SK-N-SH treated with all-trans-retinoic acid at 6 μM for 48 hours (cell line): ENCODE measurements around the gene ARHGEF2.

Source experiments
- ATAC-seq: fragments of 200-7000 bp; cut with Tn5 transposase; 3 replicates; pipeline ENCODE4 v1.9.1; 2020; ENCODE audit warnings: mild to moderate bottlenecking, moderate library complexity
- ARNTL ChIP-seq: fragments of 450-650 bp; formaldehyde crosslinking; IDR thresholded peaks from 2 replicates; pipeline ENCODE4 v1.5.0; 2020; ENCODE audit warnings: low read depth, mild to moderate bottlenecking, moderate library complexity, borderline replicate concordance
- BACH2 ChIP-seq: fragments of 250-450 bp; sonication (Bioruptor Pico); IDR thresholded peaks from 2 replicates; pipeline ENCODE4 v1.9.0; 2021; ENCODE audit warnings: mild to moderate bottlenecking, borderline replicate concordance
- CSDC2 ChIP-seq: fragments of 250-450 bp; sonication (Bioruptor Pico); IDR thresholded peaks from 2 replicates; pipeline ENCODE4 v1.5.0; 2020; ENCODE audit warnings: mild to moderate bottlenecking, moderate library complexity
- ESRRG ChIP-seq: fragments of 250-450 bp; sonication (Bioruptor Pico); IDR thresholded peaks from 2 replicates; pipeline ENCODE4 v1.6.1; 2021; ENCODE audit warnings: mild to moderate bottlenecking
- GLIS3 ChIP-seq: fragments of 250-450 bp; sonication (Bioruptor Pico); IDR thresholded peaks from 2 replicates; pipeline ENCODE4 v1.5.0; 2020; ENCODE audit warnings: mild to moderate bottlenecking, moderate library complexity
- OSR1 ChIP-seq: fragments of 250-450 bp; sonication (Bioruptor Pico); IDR thresholded peaks from 2 replicates; pipeline ENCODE4 v1.8.0; 2022; ENCODE audit warnings: moderate library complexity, mild to moderate bottlenecking, inconsistent platforms
- PPARA ChIP-seq: fragments of 250-450 bp; sonication (Bioruptor Pico); IDR thresholded peaks from 2 replicates; pipeline ENCODE4 v1.5.0; 2020; ENCODE audit warnings: mild to moderate bottlenecking, borderline replicate concordance
- SNAI2 ChIP-seq: fragments of 250-450 bp; sonication (Bioruptor Pico); IDR thresholded peaks from 2 replicates; pipeline ENCODE4 v1.5.0; 2020; ENCODE audit warnings: mild to moderate bottlenecking, moderate library complexity
- TCF4 ChIP-seq: fragments of 250-450 bp; sonication (Bioruptor Pico); IDR thresholded peaks from 2 replicates; pipeline ENCODE4 v1.8.0; 2021; ENCODE audit warnings: mild to moderate bottlenecking, moderate library complexity, borderline replicate concordance
- TOX ChIP-seq: fragments of 250-450 bp; sonication (Bioruptor Pico); IDR thresholded peaks from 2 replicates; pipeline ENCODE4 v1.8.0; 2021; ENCODE audit warnings: mild to moderate bottlenecking, moderate library complexity, borderline replicate concordance
- ZC3H10 ChIP-seq: fragments of 250-450 bp; sonication (Bioruptor Pico); IDR thresholded peaks from 2 replicates; pipeline ENCODE4 v1.5.1; 2021; ENCODE audit warnings: mild to moderate bottlenecking, moderate library complexity
- ZFP30 ChIP-seq: fragments of 450-650 bp; formaldehyde crosslinking; IDR thresholded peaks from 2 replicates; pipeline ENCODE4 v1.5.0; 2022; ENCODE audit warnings: mild to moderate bottlenecking, moderate library complexity
- ZNF565 ChIP-seq: fragments of 450-650 bp; formaldehyde crosslinking; conservative IDR thresholded peaks from 2 replicates; pipeline ENCODE4 v1.5.0; 2020; ENCODE audit warnings: low read depth, mild to moderate bottlenecking, moderate library complexity
- ZNF70 ChIP-seq: fragments of 450-650 bp; formaldehyde crosslinking; IDR thresholded peaks from 2 replicates; pipeline ENCODE4 v1.5.0; 2020; ENCODE audit warnings: mild to moderate bottlenecking, moderate library complexity
- ZNF8 ChIP-seq: fragments of 450-650 bp; formaldehyde crosslinking; IDR thresholded peaks from 2 replicates; pipeline ENCODE4 v1.5.0; 2020; ENCODE audit warnings: mild to moderate bottlenecking, moderate library complexity
- TF ChIP-seq, protein P1 (sequence below): fragments of 250-450 bp; sonication (Bioruptor Pico); IDR thresholded peaks from 2 replicates; pipeline ENCODE4 v1.8.0; 2020; ENCODE audit warnings: mild to moderate bottlenecking, moderate library complexity, borderline replicate concordance
- TF ChIP-seq, protein P2 (sequence below): fragments of 250-450 bp; sonication (Bioruptor Pico); IDR thresholded peaks from 2 replicates; pipeline ENCODE4 v1.8.0; 2021; ENCODE audit warnings: low read depth, mild to moderate bottlenecking, moderate library complexity, borderline replicate concordance
- TF ChIP-seq, protein P3 (sequence below): fragments of 250-450 bp; sonication (Bioruptor Pico); IDR thresholded peaks from 2 replicates; pipeline ENCODE4 v1.5.0; 2020; ENCODE audit warnings: mild to moderate bottlenecking, moderate library complexity
- TF ChIP-seq, protein P4 (sequence below): fragments of 250-450 bp; sonication (Bioruptor Pico); IDR thresholded peaks from 2 replicates; pipeline ENCODE4 v1.5.1; 2021; ENCODE audit warnings: mild to moderate bottlenecking, moderate library complexity
- TF ChIP-seq, protein P5 (sequence below): fragments of 250-450 bp; sonication (Bioruptor Pico); IDR thresholded peaks from 2 replicates; pipeline ENCODE4 v1.5.1; 2020; ENCODE audit warnings: low read depth, mild to moderate bottlenecking, moderate library complexity

Gene ARHGEF2

DNA sequence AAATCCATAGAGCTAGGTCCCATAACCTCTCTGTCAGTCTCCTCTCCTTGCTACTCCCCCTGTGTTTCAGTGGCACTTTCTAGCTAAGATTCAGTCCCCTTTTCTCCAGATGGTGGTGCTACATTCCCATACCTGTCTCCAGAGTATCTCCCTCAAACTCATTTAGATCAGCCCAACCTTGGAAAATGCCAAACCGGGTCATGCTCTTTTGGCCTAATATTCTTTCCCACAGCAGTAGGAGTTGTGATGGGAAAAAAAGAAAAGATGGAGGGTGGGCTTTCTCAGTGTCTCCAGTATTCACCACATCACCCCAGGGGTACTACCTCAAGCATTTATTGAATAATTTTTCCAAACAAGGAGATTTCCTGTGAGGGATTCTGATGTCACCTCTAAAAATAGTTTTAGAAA, 40.1 kb downstream of the ARHGEF2 start:
- peak; percentile 55 for ATAC-seq
- TF ChIP-seq TOX (CRISPR knock-in tag): no peak
- TF ChIP-seq, protein P1, sequence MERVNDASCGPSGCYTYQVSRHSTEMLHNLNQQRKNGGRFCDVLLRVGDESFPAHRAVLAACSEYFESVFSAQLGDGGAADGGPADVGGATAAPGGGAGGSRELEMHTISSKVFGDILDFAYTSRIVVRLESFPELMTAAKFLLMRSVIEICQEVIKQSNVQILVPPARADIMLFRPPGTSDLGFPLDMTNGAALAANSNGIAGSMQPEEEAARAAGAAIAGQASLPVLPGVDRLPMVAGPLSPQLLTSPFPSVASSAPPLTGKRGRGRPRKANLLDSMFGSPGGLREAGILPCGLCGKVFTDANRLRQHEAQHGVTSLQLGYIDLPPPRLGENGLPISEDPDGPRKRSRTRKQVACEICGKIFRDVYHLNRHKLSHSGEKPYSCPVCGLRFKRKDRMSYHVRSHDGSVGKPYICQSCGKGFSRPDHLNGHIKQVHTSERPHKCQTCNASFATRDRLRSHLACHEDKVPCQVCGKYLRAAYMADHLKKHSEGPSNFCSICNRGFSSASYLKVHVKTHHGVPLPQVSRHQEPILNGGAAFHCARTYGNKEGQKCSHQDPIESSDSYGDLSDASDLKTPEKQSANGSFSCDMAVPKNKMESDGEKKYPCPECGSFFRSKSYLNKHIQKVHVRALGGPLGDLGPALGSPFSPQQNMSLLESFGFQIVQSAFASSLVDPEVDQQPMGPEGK: no peak
- no peak for TF ChIP-seq ZC3H10 (CRISPR knock-in tag)
- TF ChIP-seq CSDC2 (CRISPR knock-in tag): no peak
- TF ChIP-seq ZFP30 (CRISPR knock-in tag): no peak
- TF ChIP-seq SNAI2 (CRISPR knock-in tag): no peak
- TF ChIP-seq, protein P2, sequence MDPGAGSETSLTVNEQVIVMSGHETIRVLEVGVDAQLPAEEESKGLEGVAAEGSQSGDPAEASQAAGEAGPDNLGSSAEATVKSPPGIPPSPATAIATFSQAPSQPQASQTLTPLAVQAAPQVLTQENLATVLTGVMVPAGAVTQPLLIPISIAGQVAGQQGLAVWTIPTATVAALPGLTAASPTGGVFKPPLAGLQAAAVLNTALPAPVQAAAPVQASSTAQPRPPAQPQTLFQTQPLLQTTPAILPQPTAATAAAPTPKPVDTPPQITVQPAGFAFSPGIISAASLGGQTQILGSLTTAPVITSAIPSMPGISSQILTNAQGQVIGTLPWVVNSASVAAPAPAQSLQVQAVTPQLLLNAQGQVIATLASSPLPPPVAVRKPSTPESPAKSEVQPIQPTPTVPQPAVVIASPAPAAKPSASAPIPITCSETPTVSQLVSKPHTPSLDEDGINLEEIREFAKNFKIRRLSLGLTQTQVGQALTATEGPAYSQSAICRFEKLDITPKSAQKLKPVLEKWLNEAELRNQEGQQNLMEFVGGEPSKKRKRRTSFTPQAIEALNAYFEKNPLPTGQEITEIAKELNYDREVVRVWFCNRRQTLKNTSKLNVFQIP: no peak
- TF ChIP-seq OSR1 (CRISPR knock-in tag): no peak
- no peak for TF ChIP-seq ZNF565 (CRISPR knock-in tag)
- TF ChIP-seq TCF4 (CRISPR knock-in tag): no peak
- TF ChIP-seq PPARA: no peak
- no peak for TF ChIP-seq BACH2 (CRISPR knock-in tag)
- TF ChIP-seq ZNF8 (CRISPR knock-in tag): no peak
- TF ChIP-seq ESRRG (CRISPR knock-in tag): no peak
- no peak for TF ChIP-seq GLIS3
- TF ChIP-seq, protein P3, sequence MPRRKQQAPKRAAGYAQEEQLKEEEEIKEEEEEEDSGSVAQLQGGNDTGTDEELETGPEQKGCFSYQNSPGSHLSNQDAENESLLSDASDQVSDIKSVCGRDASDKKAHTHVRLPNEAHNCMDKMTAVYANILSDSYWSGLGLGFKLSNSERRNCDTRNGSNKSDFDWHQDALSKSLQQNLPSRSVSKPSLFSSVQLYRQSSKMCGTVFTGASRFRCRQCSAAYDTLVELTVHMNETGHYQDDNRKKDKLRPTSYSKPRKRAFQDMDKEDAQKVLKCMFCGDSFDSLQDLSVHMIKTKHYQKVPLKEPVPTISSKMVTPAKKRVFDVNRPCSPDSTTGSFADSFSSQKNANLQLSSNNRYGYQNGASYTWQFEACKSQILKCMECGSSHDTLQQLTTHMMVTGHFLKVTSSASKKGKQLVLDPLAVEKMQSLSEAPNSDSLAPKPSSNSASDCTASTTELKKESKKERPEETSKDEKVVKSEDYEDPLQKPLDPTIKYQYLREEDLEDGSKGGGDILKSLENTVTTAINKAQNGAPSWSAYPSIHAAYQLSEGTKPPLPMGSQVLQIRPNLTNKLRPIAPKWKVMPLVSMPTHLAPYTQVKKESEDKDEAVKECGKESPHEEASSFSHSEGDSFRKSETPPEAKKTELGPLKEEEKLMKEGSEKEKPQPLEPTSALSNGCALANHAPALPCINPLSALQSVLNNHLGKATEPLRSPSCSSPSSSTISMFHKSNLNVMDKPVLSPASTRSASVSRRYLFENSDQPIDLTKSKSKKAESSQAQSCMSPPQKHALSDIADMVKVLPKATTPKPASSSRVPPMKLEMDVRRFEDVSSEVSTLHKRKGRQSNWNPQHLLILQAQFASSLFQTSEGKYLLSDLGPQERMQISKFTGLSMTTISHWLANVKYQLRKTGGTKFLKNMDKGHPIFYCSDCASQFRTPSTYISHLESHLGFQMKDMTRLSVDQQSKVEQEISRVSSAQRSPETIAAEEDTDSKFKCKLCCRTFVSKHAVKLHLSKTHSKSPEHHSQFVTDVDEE (CRISPR knock-in tag): no peak
- TF ChIP-seq ZNF70 (CRISPR knock-in tag): no peak
- TF ChIP-seq, protein P4, sequence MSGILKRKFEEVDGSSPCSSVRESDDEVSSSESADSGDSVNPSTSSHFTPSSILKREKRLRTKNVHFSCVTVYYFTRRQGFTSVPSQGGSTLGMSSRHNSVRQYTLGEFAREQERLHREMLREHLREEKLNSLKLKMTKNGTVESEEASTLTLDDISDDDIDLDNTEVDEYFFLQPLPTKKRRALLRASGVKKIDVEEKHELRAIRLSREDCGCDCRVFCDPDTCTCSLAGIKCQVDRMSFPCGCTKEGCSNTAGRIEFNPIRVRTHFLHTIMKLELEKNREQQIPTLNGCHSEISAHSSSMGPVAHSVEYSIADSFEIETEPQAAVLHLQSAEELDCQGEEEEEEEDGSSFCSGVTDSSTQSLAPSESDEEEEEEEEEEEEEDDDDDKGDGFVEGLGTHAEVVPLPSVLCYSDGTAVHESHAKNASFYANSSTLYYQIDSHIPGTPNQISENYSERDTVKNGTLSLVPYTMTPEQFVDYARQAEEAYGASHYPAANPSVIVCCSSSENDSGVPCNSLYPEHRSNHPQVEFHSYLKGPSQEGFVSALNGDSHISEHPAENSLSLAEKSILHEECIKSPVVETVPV (CRISPR knock-in tag): no peak
- TF ChIP-seq, protein P5, sequence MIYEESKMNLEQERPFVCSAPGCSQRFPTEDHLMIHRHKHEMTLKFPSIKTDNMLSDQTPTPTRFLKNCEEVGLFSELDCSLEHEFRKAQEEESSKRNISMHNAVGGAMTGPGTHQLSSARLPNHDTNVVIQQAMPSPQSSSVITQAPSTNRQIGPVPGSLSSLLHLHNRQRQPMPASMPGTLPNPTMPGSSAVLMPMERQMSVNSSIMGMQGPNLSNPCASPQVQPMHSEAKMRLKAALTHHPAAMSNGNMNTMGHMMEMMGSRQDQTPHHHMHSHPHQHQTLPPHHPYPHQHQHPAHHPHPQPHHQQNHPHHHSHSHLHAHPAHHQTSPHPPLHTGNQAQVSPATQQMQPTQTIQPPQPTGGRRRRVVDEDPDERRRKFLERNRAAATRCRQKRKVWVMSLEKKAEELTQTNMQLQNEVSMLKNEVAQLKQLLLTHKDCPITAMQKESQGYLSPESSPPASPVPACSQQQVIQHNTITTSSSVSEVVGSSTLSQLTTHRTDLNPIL: no peak
- no peak for TF ChIP-seq ARNTL (CRISPR knock-in tag)

DNA sequence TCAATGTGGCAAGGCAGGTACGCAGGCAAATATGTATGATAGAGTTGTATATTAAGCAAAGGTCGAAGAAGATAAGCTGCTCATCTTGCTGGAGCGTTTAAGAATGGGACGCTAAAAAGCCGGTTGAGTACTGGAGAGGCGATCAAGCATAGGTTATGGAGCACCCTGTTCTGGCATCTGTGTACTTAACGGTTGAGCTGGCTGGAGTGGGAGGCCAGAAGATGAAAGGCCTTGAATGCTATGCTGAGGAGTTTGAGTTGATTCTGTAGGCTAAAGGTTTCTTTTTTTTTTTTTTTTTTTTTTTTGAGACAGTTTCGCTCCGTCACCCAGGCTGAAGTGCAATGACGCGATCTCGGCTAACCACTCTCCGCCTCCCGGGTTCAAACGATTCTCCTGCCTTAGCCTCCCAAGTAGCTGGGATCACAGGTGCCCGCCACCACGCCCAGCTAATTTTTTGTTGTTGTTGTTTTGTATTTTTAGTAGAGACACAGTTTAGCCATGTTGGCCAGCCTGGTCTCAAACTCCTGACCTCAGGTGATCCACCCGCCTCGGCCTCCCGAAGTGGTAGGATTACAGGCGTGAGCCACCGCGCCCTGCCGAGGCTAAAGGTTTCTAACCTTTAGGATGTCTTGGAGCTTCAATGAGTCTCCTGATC, 43.3 kb downstream of the ARHGEF2 start:
- 0 out of 3 replicates have a peak, but pooled peaks have one; percentile 1 for ATAC-seq
- no peak for TF ChIP-seq ESRRG (CRISPR knock-in tag)
- no peak for TF ChIP-seq PPARA
- no peak for TF ChIP-seq ZC3H10 (CRISPR knock-in tag)
- TF ChIP-seq, protein P5: no peak
